K562 (cell line): Measurements from ENCODE around the gene DNAH1. TPM values are rescaled to one million over a fixed set of nuclear protein-coding genes. Genes with fewer than 3 reads are reported as not detected.

Source experiments
- ARID1B ChIP-seq: fragments of 450-650 bp; IDR thresholded peaks from 2 replicates; pipeline ENCODE4 v1.6.1; 2016; ENCODE audit warnings: antibody characterized with exemption, mild to moderate bottlenecking, inconsistent platforms
- ARID4B ChIP-seq: sonication (generic); formaldehyde crosslinking; IDR thresholded peaks from 2 replicates; pipeline ENCODE4 v1.8.0; 2022; ENCODE audit warnings: mild to moderate bottlenecking, missing genetic modification reagents
- ATF1 ChIP-seq, 2 experiments: fragments of 450-650 bp in 1 of 2; IDR thresholded peaks; 2 replicates each; pipeline ENCODE4 v1.6.1; 2016; ENCODE audit warnings: missing compliant biosample characterization in 1 of 2, missing genetic modification characterization in 1 of 2
- CHD1 ChIP-seq: fragments of 200-600 bp; sonication (generic); IDR thresholded peaks from one replicate; pipeline ENCODE4 v1.6.1; 2012; ENCODE audit warnings: mild to moderate bottlenecking, moderate library complexity, low read length, inconsistent platforms
- DNMT1 ChIP-seq: fragments of 450-650 bp; IDR thresholded peaks from 2 replicates; pipeline ENCODE4 v1.6.1; 2016; ENCODE audit warnings: antibody characterized with exemption, mild to moderate bottlenecking
- ELF1 ChIP-seq: fragments of 200-800 bp; sonication (Bioruptor generic); IDR thresholded peaks from 2 replicates; pipeline ENCODE4 v1.6.1; 2016; ENCODE audit warnings: missing genetic modification characterization, missing compliant biosample characterization
- ETV1 ChIP-seq: fragments of 450-650 bp; conservative IDR thresholded peaks from 2 replicates; pipeline ENCODE4 v1.6.1; 2016; ENCODE audit warnings: missing genetic modification characterization, control low read depth, low read depth, missing compliant biosample characterization
- GATA2 ChIP-seq: sonication (generic); formaldehyde crosslinking; IDR thresholded peaks from 2 replicates; pipeline ENCODE4 v1.4.0; 2020; ENCODE audit warnings: mild to moderate bottlenecking, missing genetic modification reagents
- HNRNPLL ChIP-seq: fragments of 200-400 bp; formaldehyde crosslinking; IDR thresholded peaks from 2 replicates; pipeline ENCODE4 v1.6.1; 2017; ENCODE audit warnings: low read length, low read depth, mild to moderate bottlenecking; ENCODE audit not compliant: poor library complexity, severe bottlenecking
- POLR2A ChIP-seq: fragments of 450-650 bp; conservative IDR thresholded peaks from 2 replicates; pipeline ENCODE4 v1.6.1; 2016
- PTBP1 ChIP-seq: fragments of 200-400 bp; formaldehyde crosslinking; IDR thresholded peaks from 2 replicates; pipeline ENCODE4 v1.6.1; 2017; ENCODE audit warnings: low read depth, low read length
- RCOR1 ChIP-seq, 2 experiments: IDR thresholded peaks; 2 replicates each; pipeline ENCODE4 v1.6.1; 2012; ENCODE audit warnings: low read depth in 2 of 2, low read length in 2 of 2, borderline replicate concordance in 1 of 2, improper control_type of control experiment in 1 of 2
- SAP30 ChIP-seq: fragments of 200-600 bp; sonication (generic); IDR thresholded peaks from 2 replicates; pipeline ENCODE4 v1.6.1; 2012; ENCODE audit warnings: borderline replicate concordance, low read depth, mild to moderate bottlenecking, moderate library complexity, low read length, control low read depth, inconsistent platforms; ENCODE audit not compliant: insufficient read depth, poor library complexity, severe bottlenecking
- SMARCE1 ChIP-seq: fragments of 450-650 bp; IDR thresholded peaks from 2 replicates; pipeline ENCODE4 v1.7.1; 2016; ENCODE audit warnings: mild to moderate bottlenecking
- SMC3 ChIP-seq: conservative IDR thresholded peaks from 2 replicates; pipeline ENCODE4 v1.6.1; 2011; ENCODE audit warnings: low read depth, low read length, improper control_type of control experiment; ENCODE audit not compliant: insufficient read depth
- SP1 ChIP-seq: sonication (generic); formaldehyde crosslinking; IDR thresholded peaks from 2 replicates; pipeline ENCODE4 v1.8.1; 2022; ENCODE audit warnings: mild to moderate bottlenecking, missing genetic modification reagents
- TAL1 ChIP-seq: fragments of 450-650 bp; IDR thresholded peaks from 2 replicates; pipeline ENCODE4 v1.6.1; 2016; ENCODE audit warnings: mild to moderate bottlenecking
- ZEB2 ChIP-seq: fragments of 450-650 bp; IDR thresholded peaks from 2 replicates; pipeline ENCODE4 v1.6.1; 2016
- ZFP36 ChIP-seq: fragments of 150-350 bp; IDR thresholded peaks from 2 replicates; pipeline ENCODE4 v1.6.1; 2018; ENCODE audit warnings: low read length, low read depth; ENCODE audit not compliant: partially characterized antibody
- ZFPM2 ChIP-seq: fragments of 250-450 bp; sonication (Bioruptor Pico); IDR thresholded peaks from 2 replicates; pipeline ENCODE4 v1.5.1; 2022; ENCODE audit warnings: mild to moderate bottlenecking
- ZNF436 ChIP-seq: fragments of 250-450, 450-650 bp; sonication (Bioruptor Pico); formaldehyde crosslinking; IDR thresholded peaks from 2 replicates; pipeline ENCODE4 v1.7.0; 2020; ENCODE audit warnings: mild to moderate bottlenecking
- ZNF75A ChIP-seq: fragments of 450-650 bp; formaldehyde crosslinking; IDR thresholded peaks from 2 replicates; pipeline ENCODE4 v1.4.0; 2020; ENCODE audit warnings: mild to moderate bottlenecking
- ZNF77 ChIP-seq: fragments of 250-450 bp; sonication (Bioruptor Pico); IDR thresholded peaks from 2 replicates; pipeline ENCODE4 v1.5.0; 2020
- polyA plus RNA-seq, 8 experiments: library from polyadenylated mRNA; depleted of rRNA in 4 of 8; stranded (reverse) in 5 of 8; unstranded in 3 of 8; fragments of >200 nt; fragmentation: Nextera tagmentation in 2 of 8; fragmentation: Illumina TruSeq in 1 of 8; extraction: Ambion mirVana in 2 of 8; extraction: Trizol in 1 of 8; gene quantifications; 2 replicates each; pipeline versions ENCODE4 v1.2.1 to v1.2.3, GENCODE V29; 2011 to 2014; ENCODE audit warnings: inconsistent platforms in 1 of 8, missing spikeins in 1 of 8
- total RNA-seq, 7 experiments: library from RNA; depleted of rRNA in 6 of 7; stranded (reverse); fragments of >200 nt in 6 of 7; fragmentation: Illumina TruSeq in 2 of 7; extraction: Trizol in 2 of 7; gene quantifications; 2 replicates each; pipeline versions ENCODE4 v1.2.1 to v1.2.3, GENCODE V29; 2011 to 2021; ENCODE audit warnings: low replicate concordance in 1 of 7
- TF ChIP-seq, protein P1 (sequence below): sonication (generic); formaldehyde crosslinking; IDR thresholded peaks from 2 replicates; pipeline ENCODE4 v1.4.0; 2020; ENCODE audit warnings: mild to moderate bottlenecking, missing genetic modification reagents
- TF ChIP-seq, protein P2 (sequence below): IDR thresholded peaks from 2 replicates; pipeline ENCODE4 v1.6.1; 2011; ENCODE audit not compliant: insufficient read length; ENCODE audit errors: extremely low read depth

Gene DNAH1
- total and polyA plus RNA-seq, 9 of the 15 experiments (the other 6 are each of a cell fraction or from before 2014, with no cell fraction given) = 0.04 to 0.84 (median 0.50) TPM

DNA sequence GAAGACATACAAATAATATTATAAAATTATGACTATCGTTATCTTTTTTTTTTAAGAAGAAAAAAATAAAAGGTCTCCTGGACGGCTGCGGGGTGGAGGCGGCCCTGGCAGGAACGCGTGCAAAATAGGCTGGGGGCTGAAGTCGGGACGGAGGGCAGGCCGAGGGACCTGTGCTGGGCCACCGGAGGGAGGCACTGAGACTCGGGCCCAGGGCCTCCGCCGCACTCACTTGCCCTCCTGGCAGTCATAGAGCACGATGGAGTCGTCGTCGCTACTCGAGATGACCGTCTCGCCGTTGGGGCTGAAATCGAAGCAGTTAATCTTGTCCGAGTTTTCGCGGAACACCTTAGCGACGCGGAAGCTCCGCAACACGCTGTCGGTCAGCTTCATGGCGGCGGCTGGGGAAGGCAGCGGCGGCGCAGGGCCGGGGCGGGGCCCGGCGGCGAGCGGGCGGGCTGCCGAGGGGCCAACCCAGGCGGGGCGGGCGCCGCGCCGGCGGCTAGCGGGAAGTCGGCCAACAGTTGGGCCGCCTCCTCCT, 38.1 kb upstream of the DNAH1 start (continued):
- no peak for TF ChIP-seq PTBP1
- TF ChIP-seq, protein P1, sequence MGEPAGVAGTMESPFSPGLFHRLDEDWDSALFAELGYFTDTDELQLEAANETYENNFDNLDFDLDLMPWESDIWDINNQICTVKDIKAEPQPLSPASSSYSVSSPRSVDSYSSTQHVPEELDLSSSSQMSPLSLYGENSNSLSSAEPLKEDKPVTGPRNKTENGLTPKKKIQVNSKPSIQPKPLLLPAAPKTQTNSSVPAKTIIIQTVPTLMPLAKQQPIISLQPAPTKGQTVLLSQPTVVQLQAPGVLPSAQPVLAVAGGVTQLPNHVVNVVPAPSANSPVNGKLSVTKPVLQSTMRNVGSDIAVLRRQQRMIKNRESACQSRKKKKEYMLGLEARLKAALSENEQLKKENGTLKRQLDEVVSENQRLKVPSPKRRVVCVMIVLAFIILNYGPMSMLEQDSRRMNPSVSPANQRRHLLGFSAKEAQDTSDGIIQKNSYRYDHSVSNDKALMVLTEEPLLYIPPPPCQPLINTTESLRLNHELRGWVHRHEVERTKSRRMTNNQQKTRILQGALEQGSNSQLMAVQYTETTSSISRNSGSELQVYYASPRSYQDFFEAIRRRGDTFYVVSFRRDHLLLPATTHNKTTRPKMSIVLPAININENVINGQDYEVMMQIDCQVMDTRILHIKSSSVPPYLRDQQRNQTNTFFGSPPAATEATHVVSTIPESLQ = no peak
- no peak for TF ChIP-seq ARID1B
- TF ChIP-seq HNRNPLL = no peak
- TF ChIP-seq ZNF75A (CRISPR knock-in tag) = no peak
- TF ChIP-seq ZFP36 = peak; percentile 31
- TF ChIP-seq RCOR1 (IDR thresholded peaks at IDR 0.05; ENCODE audit: borderline replicate concordance in 1 of 2, low read depth in 2 of 2, low read length in 2 of 2) = no peak
- TF ChIP-seq POLR2A = no peak; the same call in none of the 2 replicates
- no peak for TF ChIP-seq TAL1
- peak; percentile 76 for TF ChIP-seq SAP30
- TF ChIP-seq ATF1 (CRISPR knock-in tag; IDR thresholded peaks at IDR 0.05) = no peak
- TF ChIP-seq ATF1 (tag; IDR thresholded peaks at IDR 0.05) = no peak
- TF ChIP-seq ZNF77 (CRISPR knock-in tag) = no peak
- TF ChIP-seq SMARCE1 = no peak
- TF ChIP-seq ELF1 = peak; percentile 53
- TF ChIP-seq ARID4B (CRISPR knock-in tag) = peak; percentile 18; the same call in 1 of the 2 replicates
- TF ChIP-seq GATA2 (CRISPR knock-in tag) = no peak
- TF ChIP-seq, protein P2, sequence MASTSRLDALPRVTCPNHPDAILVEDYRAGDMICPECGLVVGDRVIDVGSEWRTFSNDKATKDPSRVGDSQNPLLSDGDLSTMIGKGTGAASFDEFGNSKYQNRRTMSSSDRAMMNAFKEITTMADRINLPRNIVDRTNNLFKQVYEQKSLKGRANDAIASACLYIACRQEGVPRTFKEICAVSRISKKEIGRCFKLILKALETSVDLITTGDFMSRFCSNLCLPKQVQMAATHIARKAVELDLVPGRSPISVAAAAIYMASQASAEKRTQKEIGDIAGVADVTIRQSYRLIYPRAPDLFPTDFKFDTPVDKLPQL = no peak
- no peak for TF ChIP-seq ZFPM2 (CRISPR knock-in tag)
- TF ChIP-seq SP1 (CRISPR knock-in tag) = no peak
- TF ChIP-seq CHD1 = peak; percentile 90
- no peak for TF ChIP-seq ZEB2
- TF ChIP-seq SMC3 = no peak
- no peak for TF ChIP-seq DNMT1
- TF ChIP-seq ETV1 (tag) = no peak
- no peak for TF ChIP-seq ZNF436
